GM19452 (cell line): Measurements from ENCODE around the gene CTNNA1.

Experiments
- ATAC-seq: cut with Tn5 transposase; IDR thresholded peaks from one replicate; pipeline ENCODE4 v1.9.1; 2021; ENCODE audit not compliant: unreplicated experiment

Gene CTNNA1

DNA sequence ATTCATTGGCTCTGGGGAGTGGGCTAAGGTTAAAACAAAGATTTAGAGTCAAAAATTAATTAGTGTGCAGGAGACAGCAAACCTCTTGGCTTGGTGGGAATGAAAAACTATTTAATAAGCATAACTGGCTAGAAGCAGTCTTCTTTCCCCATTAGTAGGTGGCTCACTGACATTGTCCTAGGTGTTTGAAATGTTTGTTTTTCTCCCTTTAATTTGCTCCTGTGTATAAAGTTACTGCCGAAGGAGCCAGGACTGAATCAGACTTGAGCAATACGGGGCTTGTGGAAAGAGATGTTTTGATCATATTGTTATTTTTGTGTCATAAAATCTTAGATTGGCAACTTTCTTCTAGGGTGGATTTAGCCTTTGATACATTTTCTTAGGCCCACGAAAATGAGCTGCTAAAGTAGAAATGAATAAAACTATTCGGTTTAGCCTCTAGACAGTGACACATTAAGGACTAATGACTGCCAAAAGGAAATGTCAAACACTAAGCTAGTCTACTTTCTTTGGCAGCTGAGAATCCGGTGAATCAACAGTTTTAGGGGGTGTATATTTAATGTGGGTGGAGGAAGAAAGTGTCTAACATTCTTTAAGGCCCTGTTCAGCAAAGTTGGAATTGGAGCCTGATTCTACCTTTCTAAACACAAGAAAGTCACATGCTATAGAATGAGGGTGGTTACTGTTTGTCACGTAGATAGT is 91.7 kb downstream of the CTNNA1 start:
- ATAC-seq = no peak

DNA sequence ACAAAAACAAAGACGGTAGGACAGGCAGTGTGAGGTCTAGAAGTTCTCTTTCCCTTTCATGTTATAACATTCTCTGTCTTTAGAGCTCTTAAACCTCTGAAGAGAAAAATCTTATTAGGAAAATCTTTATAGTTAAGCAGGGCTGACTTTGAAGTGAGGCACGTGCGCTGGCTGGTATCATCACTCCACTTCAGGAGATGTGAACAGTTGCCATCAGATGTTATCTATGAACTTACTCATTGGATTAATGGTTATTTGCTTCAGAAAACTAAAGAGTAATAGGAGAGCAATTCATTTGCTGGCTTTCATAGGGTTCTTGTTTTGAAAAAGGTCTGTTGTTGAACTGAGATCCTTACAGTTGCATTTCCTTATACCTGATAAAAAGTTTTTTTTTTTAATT is 96.2 kb downstream of the CTNNA1 start:
- ATAC-seq = no peak

DNA sequence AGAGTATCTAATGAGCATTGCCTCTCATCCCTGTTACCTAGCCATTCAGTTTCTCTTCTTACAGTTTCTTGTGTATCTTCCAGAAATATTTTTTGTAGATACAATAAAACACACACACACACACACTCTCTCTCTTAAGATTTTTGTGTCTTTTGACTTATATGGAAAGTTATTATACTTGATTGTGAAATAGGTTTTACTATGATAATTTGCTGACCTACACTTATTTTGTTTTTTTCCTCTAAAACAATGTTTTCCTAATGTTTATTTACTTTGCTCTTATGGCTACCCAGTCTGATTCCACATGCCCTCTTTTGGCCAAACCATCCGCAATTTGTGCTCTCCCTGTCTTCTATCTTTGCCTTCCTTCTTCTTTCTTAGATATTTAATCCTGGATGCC is 96.7 kb downstream of the CTNNA1 start:
- no peak for ATAC-seq

DNA sequence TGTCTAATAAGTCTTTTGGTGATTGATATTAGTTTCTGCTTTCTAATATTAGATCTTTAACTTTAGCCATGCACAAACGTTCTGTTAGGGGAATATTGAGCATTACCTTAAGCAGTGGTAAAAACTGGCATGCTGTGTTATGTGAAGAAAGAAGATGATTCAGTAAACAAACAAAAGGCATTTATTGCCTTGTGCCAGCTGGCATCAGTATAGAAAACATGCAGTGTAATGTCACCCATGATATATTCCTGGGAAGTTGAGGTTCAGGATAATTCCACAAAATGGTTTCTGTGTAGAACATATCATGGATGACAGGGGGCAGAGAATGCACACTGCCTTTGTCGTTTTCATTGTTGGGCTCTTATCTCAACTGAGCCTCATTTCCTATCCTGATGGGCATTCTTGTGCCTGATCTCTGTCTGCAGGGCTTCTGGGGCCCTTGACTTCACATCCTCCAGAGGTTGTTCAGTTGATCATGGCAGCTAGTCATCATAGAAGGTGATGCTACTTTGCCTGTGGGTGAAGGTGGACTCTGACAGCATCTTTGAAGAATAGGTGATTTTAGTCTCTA is 97.7 kb downstream of the CTNNA1 start:
- ATAC-seq = no peak

DNA sequence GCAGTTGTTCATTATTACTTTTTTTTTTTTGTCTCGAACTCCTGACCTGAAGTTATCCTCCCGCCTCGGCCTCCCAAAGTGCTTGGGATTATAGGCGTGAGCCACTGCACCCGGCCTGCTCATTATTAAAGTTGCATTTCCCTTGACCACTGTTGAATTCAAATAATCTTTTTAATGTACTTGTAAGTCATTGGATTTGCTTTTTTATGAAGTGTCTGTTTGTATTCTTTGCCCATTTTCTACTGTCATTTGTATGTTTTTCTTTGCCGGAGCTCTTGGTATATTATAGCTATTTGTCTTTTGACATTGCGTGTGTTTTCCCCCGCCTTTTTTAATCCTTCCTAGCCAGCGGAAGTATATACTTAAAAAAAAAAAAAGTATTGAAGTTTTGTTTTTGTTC is 99.9 kb downstream of the CTNNA1 start:
- no peak for ATAC-seq

DNA sequence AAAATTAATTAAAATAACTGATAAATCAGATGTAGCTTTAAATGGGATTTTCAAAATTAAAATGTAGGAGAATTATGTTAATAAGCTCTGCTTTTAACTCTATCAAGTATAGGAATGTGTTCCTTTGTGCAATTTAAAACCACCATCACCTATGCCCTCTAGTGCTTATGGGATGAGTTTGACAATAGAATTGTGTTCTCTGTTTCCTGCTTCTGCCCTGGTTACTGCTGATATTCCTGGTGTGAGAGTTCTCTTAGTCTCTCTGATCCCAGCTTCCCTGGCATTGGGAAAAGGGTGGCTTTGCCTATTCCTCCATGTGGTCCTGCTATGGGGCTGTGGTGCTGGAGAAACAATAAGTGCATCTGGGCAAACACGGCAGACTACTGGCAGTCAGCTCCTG is 113.8 kb downstream of the CTNNA1 start:
- ATAC-seq = no peak

DNA sequence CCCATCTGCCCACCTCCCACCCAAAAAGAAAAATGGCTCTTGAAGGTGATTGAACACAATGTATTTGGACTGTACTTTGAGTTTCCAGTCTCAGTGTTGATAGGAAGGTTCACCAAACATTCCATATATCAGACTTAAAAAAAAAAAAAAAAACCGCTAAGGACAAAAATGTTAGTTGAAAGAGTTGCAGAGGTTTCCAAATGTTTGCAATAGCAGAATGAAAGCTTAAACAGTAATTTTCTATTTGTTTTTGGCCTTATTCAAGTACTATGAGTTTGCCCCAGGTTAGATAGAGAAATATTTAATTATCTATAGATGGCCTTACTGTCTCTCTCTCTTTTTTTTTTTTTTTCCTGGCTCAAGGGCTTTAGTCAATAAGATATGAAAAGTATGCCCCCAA is 115.8 kb downstream of the CTNNA1 start:
- ATAC-seq = no peak

DNA sequence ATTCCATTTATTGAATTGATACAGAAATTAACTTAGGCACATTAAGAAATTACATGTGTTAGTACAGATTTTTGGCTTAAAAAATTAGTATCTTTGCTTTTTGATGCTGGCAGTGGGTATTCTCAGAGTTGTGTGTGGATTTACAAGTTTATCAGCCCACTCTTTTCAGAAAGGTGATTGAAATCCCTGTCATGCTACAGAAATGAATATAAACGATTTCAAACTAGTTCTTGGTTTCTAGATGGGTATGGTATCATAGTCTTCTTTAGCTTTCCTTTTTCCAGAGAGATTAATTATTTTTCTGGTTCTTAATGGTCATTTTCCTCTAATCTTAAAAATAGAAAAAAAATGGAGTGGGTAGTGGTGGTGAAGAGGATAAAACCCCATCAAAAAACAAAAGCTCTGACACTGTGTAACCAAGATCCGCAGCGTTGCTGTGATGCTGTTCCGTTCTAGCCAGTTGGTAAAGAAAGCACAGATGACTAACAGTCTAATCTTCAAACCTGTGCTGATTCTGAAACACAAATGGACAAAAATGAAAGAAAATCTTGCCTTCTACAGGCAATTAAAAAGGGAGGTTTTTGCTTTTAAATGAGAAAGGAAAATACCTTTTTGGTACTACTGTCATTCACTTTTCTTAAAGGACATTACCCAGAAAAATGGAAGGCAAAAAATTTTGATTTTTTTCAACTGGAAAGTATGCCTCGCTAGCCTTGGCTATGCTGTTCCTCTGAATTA is 116.7 kb downstream of the CTNNA1 start:
- no peak for ATAC-seq

DNA sequence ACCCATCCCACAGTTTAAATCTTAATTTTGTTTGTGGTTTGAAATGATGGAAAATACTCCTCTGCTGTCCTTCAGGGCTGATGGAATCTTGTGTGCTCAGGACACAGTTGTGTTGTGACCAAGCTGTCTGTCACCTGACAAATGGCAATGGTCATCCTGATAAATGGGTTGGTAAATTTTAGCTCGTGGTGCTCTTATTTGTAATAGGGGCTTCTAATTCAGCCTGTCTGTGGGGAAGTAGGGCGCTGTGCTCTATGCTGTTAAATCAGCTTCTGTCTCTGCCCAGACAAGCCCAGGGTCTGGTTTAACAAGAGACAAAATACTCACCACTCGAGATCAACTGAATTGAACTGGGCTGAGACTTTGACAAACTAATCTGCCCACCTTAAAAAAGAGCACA is 117.4 kb downstream of the CTNNA1 start:
- no peak for ATAC-seq

DNA sequence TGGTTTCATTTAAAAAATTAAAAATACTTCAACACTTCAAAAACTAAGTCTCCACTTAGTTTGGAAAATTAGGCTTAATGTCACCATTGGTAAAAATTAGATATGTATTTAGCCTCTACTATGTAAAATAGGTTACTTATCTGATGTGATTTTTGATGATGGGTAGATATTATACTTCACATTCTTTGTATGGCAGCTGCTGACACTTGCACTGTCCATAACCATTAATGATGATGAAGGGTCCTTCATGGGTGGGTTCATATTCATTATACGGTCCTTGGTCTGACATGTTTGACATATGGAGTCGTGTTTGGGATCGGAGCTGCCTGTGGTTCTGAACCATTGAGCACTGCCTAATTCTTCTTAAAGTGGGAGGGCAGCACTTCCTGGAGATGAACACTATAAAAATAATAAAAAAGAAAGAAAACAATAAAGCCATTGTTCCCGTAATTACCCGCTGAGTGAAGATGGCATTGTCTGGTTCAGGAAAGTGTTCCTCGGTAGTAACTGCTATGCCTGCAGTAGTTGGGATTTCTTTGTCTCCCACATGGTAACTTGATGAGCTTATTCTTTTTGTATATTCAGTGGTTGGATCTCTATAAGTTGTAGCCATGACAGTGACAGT is 119.7 kb downstream of the CTNNA1 start:
- ATAC-seq = no peak

DNA sequence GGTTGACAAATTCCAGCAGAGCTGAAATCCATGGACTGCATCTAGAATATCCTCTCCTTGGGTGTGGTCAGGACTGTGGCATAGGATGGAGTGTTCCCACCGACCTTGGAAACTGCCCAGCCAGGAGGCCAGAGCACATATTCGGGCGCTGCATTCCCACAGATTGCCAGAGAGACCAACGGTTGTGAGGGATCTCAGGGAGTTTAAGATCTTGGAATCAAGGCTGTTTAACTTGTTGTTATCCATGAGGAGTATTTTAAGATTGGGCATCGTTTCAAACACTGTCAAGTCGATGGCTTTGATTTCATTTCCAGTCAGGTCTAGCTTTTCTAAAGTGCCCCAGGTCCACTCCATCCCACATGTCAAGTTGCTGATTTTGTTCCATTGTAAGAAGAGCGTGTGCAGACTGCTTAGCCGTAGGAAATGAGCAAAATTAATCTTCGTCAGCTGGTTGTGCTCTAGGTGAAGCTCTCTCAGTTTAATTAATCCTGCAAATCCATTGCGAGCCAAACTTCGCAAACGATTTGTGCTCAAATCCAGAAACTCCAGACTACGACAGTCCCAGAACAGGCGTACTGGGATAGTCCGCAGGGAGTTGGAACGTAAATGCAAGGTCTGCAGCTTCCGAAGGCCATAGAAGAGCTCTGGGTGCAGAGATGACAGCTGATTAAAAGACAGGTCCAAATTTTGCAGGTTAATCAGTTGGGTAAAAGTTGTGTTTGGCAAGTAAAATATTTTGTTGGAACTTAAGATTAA is 120.4 kb downstream of the CTNNA1 start:
- ATAC-seq = no peak

DNA sequence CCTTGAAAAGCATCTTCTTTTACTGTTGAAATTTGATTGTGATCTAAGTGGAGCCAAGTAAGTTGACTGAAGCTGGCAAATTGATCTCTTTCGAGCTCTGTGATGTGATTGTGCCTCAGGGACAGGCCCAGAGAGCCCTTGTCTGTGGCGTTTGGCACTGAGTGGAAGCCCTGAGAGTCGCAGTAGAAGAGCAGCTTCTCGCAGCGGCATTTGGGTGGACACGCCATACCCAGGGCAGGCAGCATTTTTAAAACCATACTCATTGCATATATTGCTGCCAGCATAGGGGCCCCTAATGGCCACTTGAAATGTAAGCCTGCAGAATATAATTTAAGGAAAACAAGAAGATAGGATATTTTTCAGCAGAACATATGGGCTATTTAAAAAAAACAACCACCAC is 121.0 kb downstream of the CTNNA1 start:
- no peak for ATAC-seq

DNA sequence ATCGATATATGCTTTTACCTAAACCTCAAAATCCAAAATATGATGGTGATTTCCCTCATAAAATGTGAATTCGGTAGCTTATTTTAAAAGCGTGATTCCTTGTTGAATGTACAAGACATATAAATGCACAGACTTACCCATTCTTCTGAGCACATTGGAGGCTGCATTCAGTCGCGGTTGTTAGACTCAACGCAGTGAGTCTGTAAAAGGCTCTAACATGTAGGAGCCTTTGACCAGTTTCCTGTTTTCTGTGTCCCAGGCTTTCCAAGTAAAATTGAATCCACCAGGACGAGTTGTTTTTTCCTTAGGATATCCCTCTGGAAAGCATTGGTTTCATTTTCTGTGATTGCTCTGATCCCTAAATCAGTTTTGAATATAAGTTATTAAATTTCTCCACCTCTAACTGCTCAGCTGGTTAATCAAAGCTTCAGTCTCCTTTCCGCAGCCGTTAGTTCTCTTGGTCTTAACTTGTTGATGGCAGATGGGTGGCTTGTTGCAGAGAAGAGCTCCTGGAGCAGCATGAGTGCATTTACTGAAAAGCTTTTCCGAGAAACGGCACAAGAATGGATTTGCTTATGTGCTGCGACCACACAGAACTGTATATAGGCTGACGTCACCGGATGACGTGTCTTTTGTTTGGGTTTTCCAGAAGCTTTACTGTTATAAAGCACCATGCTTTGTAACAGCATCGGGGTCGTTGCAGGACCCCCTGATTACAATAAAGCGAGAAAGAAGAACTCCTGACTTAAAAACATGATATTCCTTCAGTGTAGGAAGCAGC is 121.7 kb downstream of the CTNNA1 start, which contains the start of gene LRRTM2:
Gene LRRTM2, minus strand, starts transcription at position 565 of the 781 bp plus-strand sequence. Its CDS starts 424 bp downstream, at position 141.
- ATAC-seq = no peak

DNA sequence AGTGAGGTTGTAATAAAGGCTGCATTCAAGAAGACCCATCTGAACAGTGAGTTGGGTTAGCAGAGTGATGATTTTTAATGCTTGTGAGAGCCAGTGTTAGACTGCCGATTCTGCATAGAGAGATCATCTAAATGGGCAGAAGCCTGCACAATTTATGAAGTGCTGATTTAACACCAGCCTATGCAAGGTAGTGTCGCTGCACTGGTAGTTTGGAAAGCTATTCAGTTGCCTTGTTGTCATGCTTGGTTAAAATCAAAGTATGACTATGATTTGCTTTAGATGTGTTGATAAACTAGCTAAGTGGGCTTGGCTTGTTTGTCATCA is 122.3 kb downstream of the CTNNA1 start:
- no peak for ATAC-seq

DNA sequence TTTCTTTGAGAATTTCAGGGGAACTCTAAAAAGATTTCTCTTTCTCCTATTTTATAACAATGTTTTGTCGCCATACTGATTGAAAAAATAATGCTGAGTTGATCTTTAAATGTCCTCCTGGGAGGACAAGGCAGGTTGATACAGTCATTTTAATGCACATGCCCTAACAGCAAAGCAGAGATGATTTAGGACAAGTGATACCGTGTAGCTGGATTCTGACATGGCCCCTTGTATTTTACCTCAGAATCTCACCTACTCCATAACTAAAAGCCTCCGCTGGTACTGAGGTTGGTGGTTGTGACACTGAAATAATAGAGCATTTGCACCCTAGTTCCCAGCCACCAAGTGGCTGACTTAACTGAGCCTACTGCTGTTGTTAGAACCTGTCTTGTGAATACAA is 122.7 kb downstream of the CTNNA1 start:
- ATAC-seq = no peak

DNA sequence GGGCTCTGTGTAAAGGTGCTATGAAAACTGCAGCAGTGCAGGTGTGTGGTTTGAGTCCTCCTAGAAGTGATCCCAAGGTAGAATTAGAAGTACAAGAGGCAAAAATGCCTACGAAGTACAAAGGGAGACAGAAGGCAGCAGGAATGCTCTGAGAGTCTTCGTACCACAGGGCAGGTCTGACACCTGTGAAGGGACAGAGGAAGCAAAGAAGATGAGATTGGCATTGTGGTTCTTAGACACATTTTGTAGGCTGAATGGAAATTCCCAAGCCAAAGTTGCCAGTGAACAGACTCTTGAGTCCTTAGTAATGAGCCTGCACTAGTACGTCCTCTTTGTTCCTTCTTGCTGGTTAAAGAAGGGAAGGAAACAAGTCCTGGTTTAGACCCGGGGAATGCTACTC is 123.6 kb downstream of the CTNNA1 start:
- ATAC-seq = no peak

DNA sequence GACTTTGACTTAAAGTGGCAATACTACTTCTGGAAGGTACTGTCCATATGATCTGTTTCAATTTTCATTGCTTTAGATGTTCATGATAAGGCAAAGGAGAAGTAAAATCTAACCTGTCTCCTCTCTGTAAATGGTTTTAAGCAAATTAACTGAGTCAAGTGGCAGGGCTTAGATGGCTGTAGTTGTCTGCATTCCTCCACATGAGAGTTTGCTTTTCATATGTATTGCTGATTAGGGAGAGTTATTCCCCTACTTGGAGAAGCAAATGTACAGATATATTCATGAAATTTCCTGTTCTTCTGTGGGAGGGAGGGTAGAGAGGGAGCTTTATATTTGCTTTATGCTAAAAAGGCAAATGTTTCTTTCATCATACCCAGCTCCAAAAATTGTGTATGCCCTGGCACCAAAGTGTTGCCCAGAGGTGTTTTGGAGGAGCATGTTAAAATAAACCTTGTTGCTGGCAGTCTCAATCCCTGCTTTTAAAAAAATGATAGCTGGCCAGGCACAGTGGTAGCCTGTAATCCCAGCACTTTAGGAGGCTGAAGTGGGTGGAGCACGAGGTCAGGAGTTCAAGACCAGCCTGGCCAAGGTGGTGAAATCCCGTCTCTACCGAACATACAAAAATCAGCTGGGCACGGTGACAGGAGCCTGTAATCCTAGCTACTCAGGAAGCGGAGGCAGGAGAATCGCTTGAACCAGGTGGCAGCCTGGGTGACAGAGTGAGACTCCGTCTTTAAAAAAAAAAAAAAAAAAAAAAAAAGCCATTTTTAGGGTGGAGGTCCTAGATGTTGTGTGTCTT is 125.4 kb downstream of the CTNNA1 start:
- ATAC-seq = no peak

DNA sequence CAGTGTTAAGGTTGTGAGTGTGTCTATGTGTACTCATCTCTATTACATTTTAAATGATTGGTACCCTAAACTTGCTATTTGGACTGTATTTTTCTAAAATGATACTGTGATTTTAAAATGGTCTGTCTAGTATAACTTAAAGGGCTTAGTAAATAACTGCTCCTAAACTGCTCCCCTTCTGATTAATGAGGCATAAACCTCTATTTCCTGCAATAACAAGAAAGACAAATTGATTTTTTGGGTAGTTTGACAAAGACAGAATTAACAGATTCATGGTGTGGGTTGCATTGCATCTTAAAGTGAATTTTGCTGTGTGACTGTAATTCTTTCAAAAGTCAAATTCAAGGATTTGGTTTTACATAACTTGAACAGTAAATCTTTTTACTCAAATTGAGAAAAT is 130.0 kb downstream of the CTNNA1 start:
- no peak for ATAC-seq

DNA sequence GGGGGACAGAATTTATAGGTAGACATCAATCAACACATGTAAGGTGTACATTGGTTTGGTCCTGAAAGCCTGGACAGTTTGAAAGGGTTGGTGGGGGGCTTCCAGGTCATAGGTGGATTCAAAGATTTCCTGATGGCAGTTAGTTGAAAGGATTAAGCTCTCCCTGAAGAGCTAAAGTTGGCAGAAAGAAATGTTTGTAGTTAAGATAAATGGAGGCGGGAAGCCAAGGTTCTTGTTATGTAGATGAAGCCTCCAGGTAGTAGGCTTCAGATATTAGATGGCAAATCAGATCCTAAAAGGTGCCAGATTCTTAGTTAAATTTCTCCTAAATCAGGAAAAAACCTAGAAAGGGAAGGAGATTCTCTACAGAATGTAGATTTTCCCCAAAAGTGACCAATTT is 130.9 kb downstream of the CTNNA1 start:
- no peak for ATAC-seq

DNA sequence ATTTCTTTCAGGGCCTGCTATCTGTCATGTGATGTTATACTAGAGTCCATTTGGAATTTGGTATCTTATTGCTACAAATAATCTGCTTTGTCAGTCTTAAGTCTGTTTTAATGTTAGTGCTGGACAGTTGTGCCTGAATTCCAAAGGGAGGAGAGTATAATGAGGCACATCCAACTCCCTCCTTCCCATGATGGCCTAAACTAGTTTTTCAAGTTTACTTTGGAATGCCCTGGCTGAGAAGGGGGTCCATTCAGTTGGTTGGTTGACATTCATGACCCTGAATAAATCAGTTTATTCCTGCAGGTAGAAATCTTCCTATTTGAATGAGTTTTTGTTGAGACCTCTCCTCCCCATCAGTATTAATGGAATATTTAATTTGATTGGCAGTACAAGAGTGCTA is 131.3 kb downstream of the CTNNA1 start:
- ATAC-seq = no peak
